CD14-positive monocyte (primary cell): ENCODE measurements around the gene CRY2. TPM values are rescaled to one million over a fixed set of nuclear protein-coding genes. Genes with fewer than 3 reads are reported as not detected.
A peak's percentile ranks its signal among the peaks of the same experiment; 100 is the strongest.

Experiments used
- DNase-seq, 3 donors: peaks; one replicate each; pipeline ENCODE4 v3.0.0-alpha.2; 2011 to 2022
- H2AFZ ChIP-seq: 2 replicates; pipeline ENCODE4 v1.6.0; 2012; ENCODE audit warnings: mild to moderate bottlenecking, low read depth, low read length, inconsistent platforms; ENCODE audit not compliant: insufficient read depth, poor library complexity, severe bottlenecking
- H3K27ac ChIP-seq, 2 donors: 1 replicate in 1 of 2; 2 replicates in 1 of 2; pipeline ENCODE4 v1.5.1; 2012 to 2013; ENCODE audit warnings: low read length in 2 of 2, control low read depth in 1 of 2, inconsistent platforms in 1 of 2, low read depth in 1 of 2, mild to moderate bottlenecking in 1 of 2
- H3K27me3 ChIP-seq, 2 donors: one replicate each; pipeline versions ENCODE4 v1.6.0 to v1.6.1; 2011 to 2013; ENCODE audit warnings: low read length in 2 of 2; ENCODE audit not compliant: control insufficient read depth in 2 of 2, insufficient read depth in 2 of 2
- H3K36me3 ChIP-seq, 2 donors: replicated peaks in 1 of 2; 1 replicate in 1 of 2; 2 replicates in 1 of 2; pipeline versions ENCODE4 v1.5.1 to v1.6.1; 2012 to 2013; ENCODE audit warnings: low read length in 2 of 2, control low read depth in 1 of 2, inconsistent platforms in 1 of 2, mild to moderate bottlenecking in 1 of 2; ENCODE audit not compliant: insufficient read depth in 2 of 2, control insufficient read depth in 1 of 2
- H3K4me1 ChIP-seq, 2 donors: 1 replicate in 1 of 2; 2 replicates in 1 of 2; pipeline versions ENCODE4 v1.5.1 to v1.6.1; 2012 to 2013; ENCODE audit warnings: low read length in 2 of 2, control low read depth in 1 of 2, inconsistent platforms in 1 of 2, mild to moderate bottlenecking in 1 of 2, moderate library complexity in 1 of 2; ENCODE audit not compliant: insufficient read depth in 2 of 2, control insufficient read depth in 1 of 2
- H3K4me2 ChIP-seq: replicated peaks from 2 replicates; pipeline ENCODE3; 2012; ENCODE audit warnings: low read length, moderate library complexity, mild to moderate bottlenecking; ENCODE audit not compliant: poor library complexity, severe bottlenecking; ENCODE audit errors: extremely low read depth
- H3K4me3 ChIP-seq, 3 experiments: fragments of 200-600 bp in 1 of 3; sonication (generic) in 1 of 3; replicated peaks in 1 of 3; 1 replicate in 2 of 3; 2 replicates in 1 of 3; pipeline ENCODE4 v1.5.1; 2011 to 2013; ENCODE audit warnings: low read length in 3 of 3, mild to moderate bottlenecking in 3 of 3, control low read depth in 2 of 3, low read depth in 2 of 3, inconsistent platforms in 1 of 3, moderate library complexity in 1 of 3
- H3K79me2 ChIP-seq: 2 replicates; pipeline ENCODE4 v1.6.0; 2012; ENCODE audit warnings: mild to moderate bottlenecking, control low read depth, inconsistent platforms, low read length, moderate library complexity; ENCODE audit not compliant: insufficient read depth
- H3K9ac ChIP-seq: 2 replicates; pipeline ENCODE4 v1.6.0; 2017; ENCODE audit warnings: low read length, mild to moderate bottlenecking; ENCODE audit not compliant: insufficient read depth, poor library complexity, severe bottlenecking
- H3K9me3 ChIP-seq, 2 donors: replicated peaks in 1 of 2; 1 replicate in 1 of 2; 2 replicates in 1 of 2; pipeline versions ENCODE4 v1.5.1 to v1.6.1; 2012 to 2013; ENCODE audit warnings: low read length in 2 of 2, control low read depth in 1 of 2; ENCODE audit not compliant: control insufficient read depth in 1 of 2, insufficient read depth in 1 of 2
- H4K20me1 ChIP-seq: 2 replicates; pipeline ENCODE4 v1.6.0; 2012; ENCODE audit warnings: mild to moderate bottlenecking, low read length, control low read depth, moderate library complexity; ENCODE audit not compliant: insufficient read depth
- H3K27ac Mint-ChIP-seq, 7 donors: one replicate each; pipeline ENCODE4 v1.8.0; 2020; ENCODE audit warnings: mild to moderate bottlenecking in 7 of 7, mixed read lengths in 7 of 7, moderate library complexity in 6 of 7, inconsistent platforms in 2 of 7
- H3K27me3 Mint-ChIP-seq, 3 donors: one replicate each; pipeline ENCODE4 v1.8.0; 2021 to 2022; ENCODE audit warnings: low read depth in 3 of 3, mild to moderate bottlenecking in 3 of 3, mixed read lengths in 3 of 3, moderate library complexity in 3 of 3, inconsistent platforms in 1 of 3
- H3K36me3 Mint-ChIP-seq, 2 donors: one replicate each; pipeline ENCODE4 v1.8.0; 2020; ENCODE audit warnings: mixed read lengths in 2 of 2, inconsistent platforms in 1 of 2, mild to moderate bottlenecking in 1 of 2
- H3K4me1 Mint-ChIP-seq: one replicate; pipeline ENCODE4 v1.8.0; 2020; ENCODE audit warnings: mild to moderate bottlenecking, mixed read lengths
- H3K4me3 Mint-ChIP-seq, 2 donors: one replicate each; pipeline ENCODE4 v1.8.0; 2020; ENCODE audit warnings: mild to moderate bottlenecking in 2 of 2, mixed read lengths in 2 of 2, moderate library complexity in 1 of 2
- H3K9me3 Mint-ChIP-seq, 7 donors: one replicate each; pipeline ENCODE4 v1.8.0; 2020 to 2022; ENCODE audit warnings: mixed read lengths in 7 of 7, mild to moderate bottlenecking in 6 of 7, moderate library complexity in 6 of 7, inconsistent platforms in 2 of 7
- CTCF ChIP-seq: fragments of 200-600 bp; IDR thresholded peaks from one replicate; pipeline ENCODE4 v1.8.0; 2022; ENCODE audit warnings: antibody characterized with exemption, mild to moderate bottlenecking
- WGBS: methylation state at CpG from one replicate; pipeline ENCODE4 v1.1.5; 2013; ENCODE audit warnings: missing lambda C conversion rate; ENCODE audit not compliant: insufficient coverage; 5-methylcytosine and 5-hydroxymethylcytosine counted together
- intact Hi-C, 2 donors: fragments of 100-400 bp; cut with micrococcal nuclease; formaldehyde crosslinking; loops; one replicate each; pipeline versions ENCODE4 v1.15.0 to v1.15.1; 2023
- polyA plus RNA-seq, 3 donors: library from polyadenylated mRNA; depleted of rRNA in 1 of 3; unstranded in 2 of 3; stranded (reverse) in 1 of 3; fragments of 300-500 nt in 2 of 3; fragments of >200 nt in 1 of 3; fragmentation: Illumina TruSeq in 2 of 3; gene quantifications; 1 replicate in 2 of 3; 2 replicates in 1 of 3; pipeline ENCODE4 v1.2.3, GENCODE V29; 2012 to 2021

Gene CRY2
- polyA plus RNA-seq, 3 donors = 5.1 to 12.5 (median 7.2) TPM

GRCh38 chr11:45876401-45876800, 29.1 kb downstream of the CRY2 start:
- Mint-ChIP-seq H3K4me3 (no peak overlapping the region), H3K4me1 (no peaks in the 10 kb centered on the region), H3K36me3 (peaks cover 78 to 85% of the 10 kb centered on the region in 2 donors), H3K9me3 (no peaks in the 10 kb centered on the region), H3K27me3 (no peaks in the 10 kb centered on the region), H3K27ac (no peak overlapping the region)
- no peak for DNase-seq
- no peak overlapping the region for H3K4me3 ChIP-seq
- H3K36me3 ChIP-seq = peaks cover 72 to 93% of the 10 kb centered on the region in 2 donors
- no peaks in the 10 kb centered on the region for H3K4me1 ChIP-seq
- no peak overlapping the region for H2AFZ ChIP-seq
- H3K27ac ChIP-seq = no peak overlapping the region
- no peak for TF ChIP-seq CTCF
- H3K9ac ChIP-seq = no peak overlapping the region
- no peaks in the 10 kb centered on the region for H4K20me1 ChIP-seq
- no peaks in the 10 kb centered on the region for H3K27me3 ChIP-seq
- no peak overlapping the region for H3K4me2 ChIP-seq
- H3K9me3 ChIP-seq = no peaks in the 10 kb centered on the region
- WGBS = no CpG with 5 or more reads among the region's 6 CpGs
- intact Hi-C loops = no loop called here
- H3K79me2 ChIP-seq = no peaks in the 10 kb centered on the region

GRCh38 chr11:45877221-45877620, 29.9 kb downstream of the CRY2 start:
- Mint-ChIP-seq H3K36me3 (peaks cover 78 to 85% of the 10 kb centered on the region in 2 donors), H3K9me3 (no peaks in the 10 kb centered on the region), H3K27me3 (no peaks in the 10 kb centered on the region), H3K4me3 (no peak overlapping the region), H3K27ac (peak overlapping the region in 1 of 7 donors; percentile 6), H3K4me1 (no peaks in the 10 kb centered on the region)
- no peak for TF ChIP-seq CTCF
- Histone ChIP-seq H3K9me3 (no peaks in the 10 kb centered on the region), H3K36me3 (peaks cover 72 to 93% of the 10 kb centered on the region in 2 donors), H3K27me3 (no peaks in the 10 kb centered on the region), H3K4me2 (no peak overlapping the region), H3K27ac (no peak overlapping the region), H4K20me1 (no peaks in the 10 kb centered on the region), H3K4me1 (no peaks in the 10 kb centered on the region), H3K4me3 (no peak overlapping the region), H3K9ac (no peak overlapping the region), H3K79me2 (no peaks in the 10 kb centered on the region), H2AFZ (no peak overlapping the region)
- intact Hi-C loops = no loop called here
- 98% methylated on average over 4 of the region's 8 CpGs for WGBS
- DNase-seq = no peak
